ENCODE measurements around the gene UGDH.

Gene UGDH

DNA sequence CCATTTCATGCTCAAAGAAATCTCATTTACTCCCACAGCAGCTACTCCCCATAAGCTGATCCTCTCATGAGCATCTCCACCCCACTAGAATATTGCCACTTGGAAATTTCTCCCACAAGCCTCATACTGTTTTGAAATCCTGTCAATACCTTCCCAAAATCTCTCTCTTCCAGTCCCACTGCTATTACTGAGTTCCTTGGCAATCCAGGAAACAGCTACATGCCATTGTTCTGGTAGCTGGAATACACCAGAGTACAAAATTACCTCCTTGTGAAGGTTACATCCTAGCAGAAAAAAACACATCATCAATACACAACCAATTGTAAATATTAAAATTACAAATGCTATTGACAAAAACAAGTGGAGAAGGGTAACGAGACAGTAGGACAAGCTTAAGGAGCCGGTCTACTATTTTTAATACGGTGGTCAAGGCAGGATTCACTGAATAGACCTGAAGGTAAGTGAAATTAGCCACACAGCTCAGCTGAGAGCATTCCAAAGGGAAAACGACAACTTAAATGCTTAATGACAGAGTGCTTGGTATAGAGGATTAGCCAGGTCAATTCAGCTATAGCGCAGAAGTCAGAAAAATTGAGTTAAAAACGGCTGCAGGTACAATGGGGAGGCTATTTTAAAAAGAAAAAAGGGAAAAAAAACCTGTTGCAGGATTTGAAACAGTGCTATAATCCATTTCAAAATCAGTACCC lies 74.9 kb downstream of the UGDH start:
- DNase-seq: no peak

DNA sequence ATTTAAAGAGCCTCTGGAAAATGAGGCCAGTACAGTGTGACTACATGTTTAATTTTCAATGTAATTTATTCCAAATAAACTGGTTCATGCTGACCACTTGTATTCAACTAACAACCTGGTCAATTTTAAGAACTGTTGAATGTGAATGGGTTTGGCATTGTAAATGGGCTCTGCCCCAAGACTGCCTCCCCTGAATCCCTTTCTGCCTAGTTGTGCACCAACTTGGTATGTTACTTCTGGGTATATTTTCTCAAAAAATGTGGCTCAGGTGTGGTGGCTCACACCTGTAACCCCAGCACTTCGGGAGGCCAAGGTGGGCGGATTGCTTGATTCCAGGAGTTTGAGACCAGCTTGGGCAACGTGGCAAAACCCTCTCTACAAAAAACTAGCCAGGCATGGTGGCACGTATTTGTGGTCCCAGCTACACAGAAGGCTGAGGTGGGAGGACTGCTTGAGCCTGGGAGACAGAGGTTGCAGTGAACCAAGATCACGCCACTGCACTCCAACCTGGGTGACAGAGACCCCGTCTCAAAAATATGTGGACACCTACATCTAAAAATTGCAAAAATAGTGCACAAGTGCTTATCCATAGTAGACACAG lies 75.7 kb downstream of the UGDH start:
- DNase-seq: no peak

DNA sequence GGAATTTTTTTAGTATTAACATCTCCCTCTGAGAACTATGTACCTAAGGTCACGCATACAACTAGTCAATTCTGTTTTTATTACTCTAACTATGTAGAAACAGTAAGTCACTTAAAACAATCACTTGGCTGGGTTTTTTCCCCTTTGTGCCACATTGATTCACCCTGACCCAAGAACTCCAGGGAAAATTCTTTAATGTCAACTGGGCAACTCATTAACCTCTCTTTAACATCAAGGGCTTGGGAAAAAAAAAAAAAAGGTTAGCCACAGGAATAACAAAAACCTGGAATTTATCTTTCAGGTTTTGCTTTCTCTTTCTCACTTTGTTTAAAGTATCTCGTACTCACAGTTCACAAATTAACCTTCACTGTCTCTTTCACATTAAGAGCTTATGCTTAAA lies 76.6 kb downstream of the UGDH start:
- DNase-seq: no peak
